GM13977 (cell line): Measurements from ENCODE around the gene TNFAIP8.

ENCODE experiments used
- DNase-seq: peaks from one replicate; pipeline ENCODE4 v3.0.0; 2012; ENCODE audit warnings: low spot score
- in situ Hi-C: fragments of 300-500 bp; cut with MboI; formaldehyde crosslinking; loops from one replicate; pipeline ENCODE4 v1.12.0; 2022; ENCODE audit warnings: low sequenced_read_pairs, low pct_unique_long_range_greater_than_20kb, mixed read lengths, inconsistent platforms; ENCODE audit not compliant: unreplicated experiment
- TF ChIP-seq, protein P1 (sequence below): IDR thresholded peaks from 2 replicates; pipeline ENCODE4 v1.5.1; 2012; ENCODE audit warnings: mild to moderate bottlenecking, control low read depth; ENCODE audit not compliant: insufficient read depth; ENCODE audit errors: extremely low read depth, missing control alignments

The TNFAIP8 gene

DNA sequence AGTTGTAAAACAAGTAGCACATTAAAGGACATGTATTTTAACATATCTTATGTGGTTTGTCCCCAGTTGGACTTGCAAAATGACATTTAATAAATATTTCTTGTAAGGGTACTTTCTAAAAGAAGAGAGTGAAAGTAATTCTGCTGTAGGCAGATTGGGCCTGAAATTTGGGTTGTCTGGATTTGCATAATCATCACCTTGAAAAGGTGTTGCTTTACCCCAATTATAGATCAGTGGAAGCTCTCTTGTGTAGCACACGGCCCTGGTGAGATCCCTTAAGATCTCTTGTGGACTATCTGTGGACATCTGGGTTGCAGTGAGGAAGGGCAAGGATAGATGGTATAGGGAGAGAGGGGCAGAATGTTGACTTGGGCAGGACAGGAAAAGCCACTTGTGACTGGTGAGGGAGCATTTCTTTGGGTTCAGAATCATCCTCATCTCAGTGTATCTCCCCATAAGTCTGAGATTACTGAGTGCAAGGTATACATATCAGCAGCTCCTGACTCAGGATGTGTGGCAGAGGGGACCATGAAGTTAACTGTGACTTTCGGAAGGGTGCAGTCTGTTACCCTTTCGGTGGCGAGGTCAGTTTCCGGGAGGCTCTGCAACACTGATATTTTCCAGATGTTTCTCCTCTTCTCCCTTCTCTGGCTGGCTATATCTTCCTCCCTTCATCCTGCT is 2.0 kb upstream of the TNFAIP8 start:
- TF ChIP-seq, protein P1, sequence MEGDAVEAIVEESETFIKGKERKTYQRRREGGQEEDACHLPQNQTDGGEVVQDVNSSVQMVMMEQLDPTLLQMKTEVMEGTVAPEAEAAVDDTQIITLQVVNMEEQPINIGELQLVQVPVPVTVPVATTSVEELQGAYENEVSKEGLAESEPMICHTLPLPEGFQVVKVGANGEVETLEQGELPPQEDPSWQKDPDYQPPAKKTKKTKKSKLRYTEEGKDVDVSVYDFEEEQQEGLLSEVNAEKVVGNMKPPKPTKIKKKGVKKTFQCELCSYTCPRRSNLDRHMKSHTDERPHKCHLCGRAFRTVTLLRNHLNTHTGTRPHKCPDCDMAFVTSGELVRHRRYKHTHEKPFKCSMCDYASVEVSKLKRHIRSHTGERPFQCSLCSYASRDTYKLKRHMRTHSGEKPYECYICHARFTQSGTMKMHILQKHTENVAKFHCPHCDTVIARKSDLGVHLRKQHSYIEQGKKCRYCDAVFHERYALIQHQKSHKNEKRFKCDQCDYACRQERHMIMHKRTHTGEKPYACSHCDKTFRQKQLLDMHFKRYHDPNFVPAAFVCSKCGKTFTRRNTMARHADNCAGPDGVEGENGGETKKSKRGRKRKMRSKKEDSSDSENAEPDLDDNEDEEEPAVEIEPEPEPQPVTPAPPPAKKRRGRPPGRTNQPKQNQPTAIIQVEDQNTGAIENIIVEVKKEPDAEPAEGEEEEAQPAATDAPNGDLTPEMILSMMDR: no peak
- in situ Hi-C loops: no loop called here
- DNase-seq: no peak

GRCh38 chr5:119354537-119355243 is 1.1 kb upstream of the TNFAIP8 start:
- no peak for DNase-seq
- TF ChIP-seq, protein P1: no peak
- in situ Hi-C loops: no loop called here

DNA sequence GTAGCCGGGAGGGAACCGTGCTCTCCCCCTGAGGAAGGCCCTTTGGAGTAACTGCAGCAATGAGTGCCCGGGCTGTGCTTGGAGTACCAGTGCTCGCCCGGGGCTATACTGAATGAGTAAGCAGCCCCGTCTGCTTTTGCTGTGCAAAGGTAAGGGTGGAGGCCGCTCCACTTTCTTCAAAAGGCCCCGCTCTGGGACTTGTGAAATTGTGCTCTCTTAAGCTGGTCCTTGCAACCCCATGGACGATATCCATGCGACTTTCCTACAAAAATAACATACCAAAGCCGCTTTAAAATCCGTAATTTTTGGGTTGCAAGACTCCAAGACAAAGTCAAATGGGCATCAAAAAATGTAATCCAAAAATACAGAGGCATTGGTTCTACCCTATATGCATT is 578 bp upstream of the TNFAIP8 start:
- in situ Hi-C loops: no loop called here
- TF ChIP-seq, protein P1: no peak
- DNase-seq: no peak

DNA sequence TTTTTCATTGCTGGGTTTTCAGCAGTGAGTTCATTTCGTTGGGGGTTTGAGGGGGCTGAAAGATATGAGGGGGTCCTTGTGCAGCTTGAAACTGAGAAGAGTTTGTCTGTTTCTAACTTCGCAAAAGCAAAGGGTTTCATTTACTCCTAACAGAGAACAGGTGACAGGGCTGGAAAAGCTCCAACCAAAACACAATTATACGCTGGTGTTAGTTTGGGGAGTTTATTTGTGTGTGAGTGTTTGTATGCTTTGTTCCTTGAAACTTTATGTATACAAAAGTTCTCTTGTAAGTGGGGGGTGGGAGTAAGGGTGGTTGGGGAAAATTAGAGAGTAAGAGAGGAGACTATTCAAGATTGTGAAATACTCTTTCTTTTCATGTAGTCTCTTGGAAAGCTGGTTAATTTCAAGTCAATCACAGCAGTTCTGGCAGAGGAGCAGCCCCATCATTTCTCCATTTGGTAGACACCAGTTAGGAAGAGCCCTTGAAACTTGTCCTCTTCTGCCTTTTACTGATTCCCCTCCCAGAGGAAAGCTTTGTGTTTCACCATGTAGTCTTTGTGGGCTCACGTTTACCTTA is 881 bp downstream of the TNFAIP8 start:
- in situ Hi-C loops: no loop called here
- no peak for DNase-seq
- TF ChIP-seq, protein P1: no peak

- in situ Hi-C loops: no loop called here
- DNase-seq: no peak
- TF ChIP-seq, protein P1: no peak
Measured at GRCh38 chr5:119357270-119357669, 1.5 kb downstream of the TNFAIP8 start.

GRCh38 chr5:119357808-119358529 is 2.1 kb downstream of the TNFAIP8 start:
- in situ Hi-C loops: no loop called here
- no peak for DNase-seq
- TF ChIP-seq, protein P1: no peak
